ENCODE results near the gene NSMF. TPM values are rescaled to one million over a fixed set of nuclear protein-coding genes. Genes with fewer than 3 reads are reported as not detected.
"Not testable (repeated sequence)": the region's sequence is repeated elsewhere in the genome, so short reads cannot be mapped to it uniquely, and the experiment has no call there.

NSMF gene
- total RNA-seq, 2 donors from 2014 or later = 42.4 to 128 TPM

- 41% methylated on average over 25 of the region's 25 CpGs for WGBS
- peak overlapping the region in 1 of 2 donors; percentile 19 for H3K4me3 ChIP-seq
- H3K27me3 ChIP-seq (replicated peaks; ENCODE audit: insufficient read depth) = no peaks in the 10 kb centered on the region
- H3K36me3 ChIP-seq = no peaks in the 10 kb centered on the region
- DNase-seq (ENCODE audit: low spot score) = peak; percentile 69
- H3K9me3 ChIP-seq = no peaks in the 10 kb centered on the region
- TF ChIP-seq POLR2A (IDR thresholded peaks at IDR 0.05) (no peak), POLR2AphosphoS5 (IDR thresholded peaks at IDR 0.05) (no peak)
- TF ChIP-seq, protein P1, sequence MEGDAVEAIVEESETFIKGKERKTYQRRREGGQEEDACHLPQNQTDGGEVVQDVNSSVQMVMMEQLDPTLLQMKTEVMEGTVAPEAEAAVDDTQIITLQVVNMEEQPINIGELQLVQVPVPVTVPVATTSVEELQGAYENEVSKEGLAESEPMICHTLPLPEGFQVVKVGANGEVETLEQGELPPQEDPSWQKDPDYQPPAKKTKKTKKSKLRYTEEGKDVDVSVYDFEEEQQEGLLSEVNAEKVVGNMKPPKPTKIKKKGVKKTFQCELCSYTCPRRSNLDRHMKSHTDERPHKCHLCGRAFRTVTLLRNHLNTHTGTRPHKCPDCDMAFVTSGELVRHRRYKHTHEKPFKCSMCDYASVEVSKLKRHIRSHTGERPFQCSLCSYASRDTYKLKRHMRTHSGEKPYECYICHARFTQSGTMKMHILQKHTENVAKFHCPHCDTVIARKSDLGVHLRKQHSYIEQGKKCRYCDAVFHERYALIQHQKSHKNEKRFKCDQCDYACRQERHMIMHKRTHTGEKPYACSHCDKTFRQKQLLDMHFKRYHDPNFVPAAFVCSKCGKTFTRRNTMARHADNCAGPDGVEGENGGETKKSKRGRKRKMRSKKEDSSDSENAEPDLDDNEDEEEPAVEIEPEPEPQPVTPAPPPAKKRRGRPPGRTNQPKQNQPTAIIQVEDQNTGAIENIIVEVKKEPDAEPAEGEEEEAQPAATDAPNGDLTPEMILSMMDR (IDR thresholded peaks at IDR 0.05) = no peak
- intact Hi-C loops (cut with DNase I) = no loop called here
- no peak overlapping the region for H3K27ac ChIP-seq
- peaks cover 10% of the 10 kb centered on the region for H3K4me1 ChIP-seq (replicated peaks)
Observed at GRCh38 chr9:137453643-137454081, 5.5 kb downstream of the NSMF start.

GRCh38 chr9:137452761-137453642, 6.1 kb downstream of the NSMF start:
- 85% methylated on average over 37 of the region's 43 CpGs for WGBS
- H3K9me3 ChIP-seq = no peaks in the 10 kb centered on the region
- peaks cover 4% of the 10 kb centered on the region for H3K4me1 ChIP-seq (replicated peaks)
- TF ChIP-seq POLR2AphosphoS5 (IDR thresholded peaks at IDR 0.05) (no peak), POLR2A (IDR thresholded peaks at IDR 0.05) (no peak)
- TF ChIP-seq, protein P1 (IDR thresholded peaks at IDR 0.05) = no peak
- intact Hi-C loops (cut with DNase I) = no loop called here
- H3K36me3 ChIP-seq = no peaks in the 10 kb centered on the region
- no peaks in the 10 kb centered on the region for H3K27me3 ChIP-seq (replicated peaks; ENCODE audit: insufficient read depth)
- DNase-seq (ENCODE audit: low spot score) = no peak
- peak overlapping the region in 1 of 2 donors; percentile 19 for H3K4me3 ChIP-seq
- H3K27ac ChIP-seq = no peak overlapping the region

DNA sequence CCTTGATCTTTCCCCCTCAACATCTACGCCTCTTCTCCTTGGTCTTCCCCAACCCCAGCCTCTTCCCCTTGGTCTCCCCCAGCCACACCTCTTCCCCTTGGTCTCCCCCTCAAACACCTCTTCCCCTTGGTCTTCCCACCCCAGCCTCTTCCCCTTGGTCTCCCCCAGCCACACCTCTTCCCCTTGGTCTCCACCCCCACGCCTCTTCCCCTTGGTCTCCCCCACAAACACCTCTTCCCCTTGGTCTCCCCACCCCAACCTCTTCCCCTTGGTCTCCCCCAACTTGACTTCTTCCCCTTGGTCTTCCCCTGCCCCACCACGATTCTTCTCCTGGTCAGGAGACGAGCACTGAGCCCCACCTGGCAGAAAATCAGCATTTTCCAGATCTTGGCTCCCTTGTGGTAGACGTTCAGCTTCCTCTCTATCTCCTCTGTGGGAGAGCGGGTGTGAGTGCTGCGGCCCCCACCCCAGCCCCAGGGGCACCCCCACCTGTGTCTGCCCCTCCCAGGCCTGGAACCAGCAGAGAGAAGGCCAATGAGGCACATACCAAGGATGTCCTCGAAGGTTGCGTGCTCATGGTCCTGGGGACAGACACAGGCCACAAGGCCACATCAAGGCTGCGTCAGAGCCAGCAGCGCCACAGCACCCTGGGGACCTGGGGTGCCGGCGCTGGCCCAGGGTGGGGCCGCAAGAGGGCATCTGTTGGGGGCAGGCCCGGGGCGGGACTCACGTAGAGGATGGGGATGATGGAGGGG, 7.0 kb downstream of the NSMF start:
- intact Hi-C loops (cut with DNase I) = no loop called here
- no peaks in the 10 kb centered on the region for H3K36me3 ChIP-seq
- 92% methylated on average over 17 of the region's 17 CpGs for WGBS

DNA sequence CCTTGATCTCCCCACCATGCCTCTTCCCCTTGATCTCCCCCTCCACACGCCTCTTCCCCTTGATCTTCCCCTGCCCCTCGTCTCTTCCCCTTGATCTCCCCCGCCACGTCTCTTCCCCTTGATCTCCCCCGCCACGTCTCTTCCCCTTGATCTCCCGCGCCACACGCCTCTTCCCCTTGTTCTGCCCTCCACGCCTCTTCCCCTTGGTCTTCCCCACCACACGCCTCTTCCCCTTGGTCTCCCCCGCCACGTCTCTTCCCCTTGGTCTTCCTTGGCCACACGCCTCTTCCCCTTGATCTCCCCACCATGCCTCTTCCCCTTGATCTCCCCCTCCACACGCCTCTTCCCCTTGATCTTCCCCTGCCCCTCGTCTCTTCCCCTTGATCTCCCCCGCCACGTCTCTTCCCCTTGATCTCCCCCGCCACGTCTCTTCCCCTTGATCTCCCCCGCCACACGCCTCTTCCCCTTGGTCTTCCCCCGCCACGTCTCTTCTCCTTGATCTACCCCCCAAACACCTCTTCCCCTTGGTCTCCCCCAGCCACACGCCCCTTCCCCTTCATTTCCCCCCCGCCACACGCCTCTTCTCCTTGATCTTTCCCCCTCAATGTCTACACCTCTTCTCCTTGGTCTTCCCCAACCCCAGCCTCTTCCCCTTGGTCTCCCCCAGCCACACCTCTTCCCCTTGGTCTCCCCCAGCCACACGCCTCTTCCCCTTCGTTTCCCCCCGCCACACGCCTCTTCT, 7.7 kb downstream of the NSMF start:
- H3K4me1 ChIP-seq (replicated peaks); intact Hi-C loops (cut with DNase I); H3K9me3 ChIP-seq; H3K36me3 ChIP-seq; DNase-seq (ENCODE audit: low spot score); H3K27me3 ChIP-seq (replicated peaks; ENCODE audit: insufficient read depth); H3K27ac ChIP-seq; H3K4me3 ChIP-seq: not testable (repeated sequence)
- 84% methylated on average over 20 of the region's 31 CpGs for WGBS

More for the DNA sequence above, 7.0 kb downstream of the NSMF start:
- no peak for DNase-seq (ENCODE audit: low spot score)
- Histone ChIP-seq H3K4me1 (replicated peaks) (peaks cover 4% of the 10 kb centered on the region), H3K9me3 (no peaks in the 10 kb centered on the region), H3K4me3 (no peak overlapping the region), H3K27me3 (replicated peaks; ENCODE audit: insufficient read depth) (no peaks in the 10 kb centered on the region), H3K27ac (no peak overlapping the region)
- TF ChIP-seq, protein P1 (IDR thresholded peaks at IDR 0.05) = no peak
- no peak for TF ChIP-seq POLR2AphosphoS5 (IDR thresholded peaks at IDR 0.05)
- no peak for TF ChIP-seq POLR2A (IDR thresholded peaks at IDR 0.05)

- H3K27me3 ChIP-seq (replicated peaks; ENCODE audit: insufficient read depth); H3K4me3 ChIP-seq; H3K36me3 ChIP-seq; H3K9me3 ChIP-seq; intact Hi-C loops (cut with DNase I); DNase-seq (ENCODE audit: low spot score); H3K27ac ChIP-seq; H3K4me1 ChIP-seq (replicated peaks): not testable (repeated sequence)
- 89% methylated on average over 23 of the region's 24 CpGs for WGBS
Observed at GRCh38 chr9:137450539-137451222, 8.5 kb downstream of the NSMF start.
